Renal pelvis (tissue), 4 donors: Measurements from ENCODE around the gene TOX4. TPM values are rescaled to one million over a fixed set of nuclear protein-coding genes. Genes with fewer than 3 reads are reported as not detected.
"Not testable (repeated sequence)": the region's sequence is repeated elsewhere in the genome, so short reads cannot be mapped to it uniquely, and the experiment has no call there.

Experiments used
- DNase-seq: peaks from one replicate; pipeline ENCODE4 v3.0.0-alpha.2; 2013
- polyA plus RNA-seq, 3 donors: library from polyadenylated mRNA; unstranded; fragments of 120-200 nt; gene quantifications; one replicate each; pipeline ENCODE4 v1.2.1, GENCODE V29; 2013; ENCODE audit not compliant: insufficient read length in 3 of 3

TOX4 gene
- polyA plus RNA-seq, 3 donors, result 60.1 to 63.6 (median 60.4) TPM

DNA sequence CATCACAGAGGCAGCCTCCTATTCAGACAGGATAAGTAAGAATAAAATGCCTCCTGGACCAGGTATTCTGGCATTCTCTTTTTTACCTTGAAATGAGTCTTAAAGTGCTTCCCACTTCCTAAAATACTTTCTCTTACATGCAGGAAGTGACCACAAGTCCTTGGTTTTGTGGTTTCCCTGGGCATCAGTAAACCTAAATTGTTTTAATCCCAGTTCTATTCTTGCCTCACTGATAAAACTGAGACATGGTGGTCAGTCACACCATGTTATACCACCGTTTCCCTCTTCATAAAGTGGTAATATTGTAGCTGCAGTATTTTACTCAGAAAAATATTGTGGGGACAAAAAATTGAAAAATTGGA is 50.3 kb downstream of the TOX4 start:
- DNase-seq, result no peak

DNA sequence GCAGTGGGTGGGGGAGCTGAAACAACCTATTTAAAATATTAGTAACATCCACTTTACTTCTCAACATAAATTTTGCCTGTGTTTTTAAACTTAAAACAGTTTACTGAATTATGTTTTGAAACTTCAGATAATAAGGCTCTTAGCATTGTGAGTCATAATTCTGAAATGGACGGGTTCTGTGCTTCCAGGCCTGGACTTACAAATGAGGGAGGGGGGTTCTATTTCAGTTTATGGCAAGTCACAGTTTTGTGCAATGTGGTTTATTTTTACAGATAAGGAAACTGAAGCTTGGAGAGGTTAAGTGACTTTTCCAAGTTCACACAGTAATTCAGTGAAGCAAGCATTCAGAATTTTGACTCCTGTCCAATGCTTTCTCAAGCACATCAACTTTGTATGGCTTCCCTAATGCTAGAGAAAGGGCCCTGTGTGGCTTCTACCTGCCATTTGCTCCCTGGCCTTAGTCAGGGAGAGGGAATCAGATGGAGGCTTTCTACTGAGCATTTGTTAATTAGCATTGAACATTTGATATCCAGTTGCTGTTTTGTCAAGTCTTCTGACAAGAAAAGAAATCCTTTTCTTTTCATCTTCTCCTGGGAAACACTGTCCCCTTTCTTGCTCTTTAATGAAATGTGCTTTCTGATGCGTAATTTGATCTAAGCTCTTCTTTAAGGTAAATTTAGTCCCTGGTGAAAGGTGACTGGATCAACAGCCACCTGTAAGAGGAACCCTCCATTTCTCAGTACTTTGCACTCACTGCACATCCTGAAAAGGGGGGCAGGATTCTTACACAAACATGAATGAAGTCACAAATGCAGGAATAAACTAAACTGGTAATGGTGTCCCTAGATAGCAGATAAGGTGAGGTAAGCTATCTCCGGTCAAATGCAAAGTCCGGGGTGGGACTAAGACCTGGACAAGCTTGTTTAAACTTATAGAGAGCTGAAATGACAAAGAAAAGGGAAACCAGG is 51.7 kb downstream of the TOX4 start:
- no peak for DNase-seq

DNA sequence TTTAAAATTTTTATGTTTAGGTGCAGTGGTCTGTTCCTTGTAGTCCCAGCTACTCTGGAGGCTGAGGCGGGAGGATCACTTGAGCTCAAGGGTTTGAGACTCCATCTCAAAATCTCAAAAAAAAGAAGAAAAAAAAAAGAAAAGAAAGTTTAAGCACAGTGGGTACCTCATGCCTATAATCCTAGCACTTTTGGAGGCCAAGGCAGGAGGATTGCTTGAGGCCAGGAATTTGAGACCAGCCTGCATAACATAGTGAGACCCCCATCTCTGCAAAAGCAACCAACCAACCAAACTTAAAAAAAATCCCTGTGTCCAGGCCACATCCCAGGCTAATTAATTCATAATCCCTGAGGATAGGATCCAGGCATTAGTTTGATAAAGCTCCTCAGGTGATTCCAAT is 52.5 kb downstream of the TOX4 start:
- no peak for DNase-seq

DNA sequence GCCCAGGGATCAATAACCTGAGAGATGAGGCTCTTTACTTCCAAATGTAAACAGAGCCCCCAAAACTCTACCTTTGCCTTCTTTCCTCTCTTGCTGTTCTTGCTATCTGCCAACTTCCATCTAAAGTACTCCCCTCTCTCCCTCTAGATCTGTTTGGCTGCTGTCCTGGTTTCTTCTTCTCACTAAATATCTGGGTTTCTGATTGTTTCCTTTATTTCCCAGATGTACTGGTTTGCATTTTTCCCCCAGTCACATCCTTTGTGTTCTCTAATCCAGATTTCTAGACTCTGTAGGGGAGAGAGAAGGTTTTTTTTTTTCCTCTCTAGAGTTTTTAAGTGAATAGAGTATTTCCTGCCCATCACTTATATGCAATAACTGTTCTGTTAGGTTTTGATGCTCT is 56.3 kb downstream of the TOX4 start:
- no peak for DNase-seq

DNA sequence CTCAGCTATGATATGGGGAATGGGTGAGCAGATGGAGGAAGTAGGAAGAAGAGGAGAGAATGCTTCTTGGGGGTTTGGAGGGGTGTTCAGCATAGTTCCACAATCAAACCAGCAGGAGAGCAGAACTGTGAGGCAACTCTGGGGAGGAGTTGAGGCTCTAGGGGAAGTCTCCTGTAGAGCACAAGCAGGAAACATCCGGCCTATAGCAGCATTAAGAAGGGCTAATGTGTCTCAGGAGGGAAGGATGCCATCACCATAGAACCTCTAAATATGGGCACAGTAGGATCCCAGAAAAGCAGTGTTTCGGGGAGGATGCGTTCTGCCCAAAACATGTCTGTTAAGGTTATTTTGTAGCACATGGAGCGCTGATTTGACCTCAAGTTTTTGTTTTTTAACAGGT is 57.6 kb downstream of the TOX4 start:
- no peak for DNase-seq

DNA sequence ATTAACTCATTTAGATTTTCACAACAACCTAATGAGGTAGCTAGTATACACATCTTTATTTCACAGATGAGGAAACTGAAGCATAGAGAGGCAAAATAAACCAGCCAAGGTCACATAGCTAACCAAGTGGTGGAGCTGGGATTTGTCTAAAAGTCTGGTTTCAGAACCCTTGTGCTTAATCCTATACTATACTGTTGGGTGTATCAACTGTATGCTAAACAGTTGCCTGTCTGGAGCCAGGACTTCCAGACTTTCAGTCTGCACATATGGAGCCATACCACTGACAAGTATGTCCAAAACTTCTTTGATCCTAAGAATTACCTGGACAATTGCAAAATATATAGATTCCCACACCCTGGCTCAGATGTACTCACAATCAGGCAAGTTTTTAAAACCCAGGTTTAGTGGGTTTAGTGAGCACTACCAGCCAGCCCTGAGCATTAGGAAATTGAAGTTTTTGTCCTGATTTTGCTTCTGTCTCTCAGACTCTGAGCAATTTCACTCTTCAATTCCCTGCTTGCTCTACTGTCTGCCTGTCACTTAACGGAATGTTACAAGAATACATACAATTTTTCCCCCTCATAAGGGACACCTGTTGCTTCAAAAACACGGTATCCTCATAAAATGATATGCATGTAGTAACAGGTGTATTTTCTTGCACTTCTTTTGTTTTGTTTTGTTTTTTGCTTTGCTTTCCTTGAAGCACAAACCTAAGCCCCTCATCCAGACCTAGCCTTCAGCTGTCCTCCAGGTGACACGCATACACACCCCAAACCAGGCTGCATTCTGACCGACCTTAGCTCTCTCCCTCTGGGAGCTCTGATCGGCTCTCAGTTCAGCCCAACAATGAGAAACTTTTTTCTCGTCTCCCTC is 58.8 kb downstream of the TOX4 start:
- DNase-seq, result no peak

DNA sequence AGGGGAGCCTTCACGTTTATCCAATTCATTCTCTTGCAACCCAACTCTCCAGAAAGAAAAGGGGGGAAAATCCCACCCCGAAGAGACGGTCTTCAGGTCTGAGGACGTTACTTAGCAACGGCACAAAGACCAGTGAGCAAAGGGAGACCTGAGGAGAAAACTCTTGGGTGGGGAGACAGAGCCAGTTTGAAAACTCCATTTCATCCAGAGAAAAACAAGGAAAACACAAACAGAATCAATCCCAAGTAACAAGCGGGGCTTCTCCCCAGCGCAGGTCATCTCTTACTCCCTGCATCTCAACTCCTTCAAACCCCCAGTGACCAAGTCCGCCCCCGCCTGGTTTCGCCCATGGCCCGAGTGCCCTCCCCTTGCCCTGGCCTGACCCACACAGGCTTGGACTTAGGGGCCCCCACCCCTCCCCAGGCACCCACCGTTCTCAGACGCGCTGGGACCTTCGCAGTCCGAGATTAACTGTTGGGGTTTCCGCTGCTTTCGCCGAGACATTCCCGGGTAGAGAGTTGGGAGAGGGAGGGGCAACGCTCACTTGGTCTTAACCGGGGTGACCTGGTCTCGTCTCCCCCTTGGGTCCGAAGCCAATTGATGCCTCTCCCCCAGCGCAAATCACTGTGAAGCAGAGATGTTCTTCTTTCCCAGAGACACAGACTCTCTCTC is 59.6 kb downstream of the TOX4 start:
- peak; percentile 35 for DNase-seq

DNA sequence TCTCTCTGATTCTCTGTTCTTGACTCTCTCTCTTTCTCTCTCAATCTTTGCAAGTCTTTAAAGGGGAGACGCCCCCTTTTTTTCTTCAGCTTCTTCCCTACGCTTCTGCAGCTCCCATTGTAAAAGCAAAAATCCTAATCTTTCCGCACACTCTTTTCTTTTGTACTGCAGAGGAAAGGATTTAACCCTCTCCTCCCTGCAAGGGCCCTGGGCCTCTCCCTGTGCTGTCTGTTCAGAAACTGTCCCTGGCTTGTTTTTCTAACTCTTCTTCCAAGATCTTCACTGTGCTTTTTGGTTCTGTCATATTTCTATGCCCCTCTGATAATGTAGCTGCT is 60.1 kb downstream of the TOX4 start:
- no peak for DNase-seq

DNA sequence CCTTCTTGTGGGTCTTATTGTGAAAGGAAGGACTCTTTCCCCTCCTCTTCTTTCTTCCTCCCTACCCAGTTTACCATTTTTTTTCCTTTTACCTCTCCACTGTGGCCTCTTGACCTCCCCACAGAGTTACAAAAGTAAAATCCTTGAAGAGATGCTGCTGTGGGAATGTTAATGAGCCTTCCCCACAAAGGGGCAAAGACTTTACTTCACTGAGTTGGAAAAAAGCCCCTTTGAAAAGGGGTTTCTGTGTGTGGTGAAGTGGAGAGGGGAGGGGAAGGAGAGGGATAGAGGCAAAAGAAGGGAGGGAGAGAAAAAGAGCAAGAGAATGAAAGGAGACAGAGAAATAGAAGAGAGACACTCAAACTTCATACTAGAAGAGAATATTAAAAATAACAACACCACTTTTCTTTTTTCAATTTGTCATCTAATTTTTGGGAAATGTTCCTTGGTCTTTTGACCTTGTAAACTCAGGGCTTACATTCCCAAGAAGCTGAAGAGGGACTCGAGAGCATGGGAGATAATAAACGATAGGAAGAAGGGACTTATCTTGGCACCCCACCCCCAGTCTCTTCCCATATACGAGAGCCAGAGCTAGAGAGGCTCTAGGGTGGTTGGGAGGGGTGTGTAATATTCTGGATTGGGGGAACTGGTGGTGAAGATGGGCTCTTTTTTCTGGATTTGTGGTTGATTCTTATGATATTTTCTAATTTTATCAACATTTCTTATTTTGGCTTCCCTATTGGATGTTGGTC is 62.4 kb downstream of the TOX4 start:
- no peak for DNase-seq

DNA sequence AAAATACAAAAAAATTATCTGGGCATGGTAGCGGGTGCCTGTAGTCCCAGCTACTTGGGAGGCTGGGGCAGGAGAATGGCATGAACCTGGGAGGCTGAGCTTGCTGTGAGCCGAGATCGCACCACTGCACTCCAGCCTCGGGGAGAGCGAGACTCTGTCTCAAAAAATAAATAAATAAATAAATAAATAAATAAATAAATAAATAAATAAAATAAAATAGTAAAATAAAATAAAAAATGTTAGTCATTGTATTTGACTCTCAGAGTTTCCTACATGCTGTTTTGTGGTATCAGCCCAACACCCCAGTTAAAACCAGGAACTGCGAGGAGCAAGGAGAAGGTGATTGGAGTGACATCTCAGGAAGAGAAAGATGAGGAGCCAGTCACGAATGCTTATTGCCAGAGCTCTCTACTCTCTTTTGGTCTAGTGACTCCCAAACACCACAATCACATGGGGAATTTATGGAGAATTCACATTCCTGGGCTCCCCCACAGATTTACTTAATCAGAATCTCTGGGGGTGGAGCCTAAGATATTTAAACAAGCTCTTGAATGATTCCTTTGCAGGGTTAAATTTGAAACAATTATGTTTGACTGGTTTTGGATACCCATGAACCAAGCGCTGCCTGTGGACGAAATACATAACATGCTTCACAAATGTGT is 64.5 kb downstream of the TOX4 start:
- DNase-seq, result no peak

DNA sequence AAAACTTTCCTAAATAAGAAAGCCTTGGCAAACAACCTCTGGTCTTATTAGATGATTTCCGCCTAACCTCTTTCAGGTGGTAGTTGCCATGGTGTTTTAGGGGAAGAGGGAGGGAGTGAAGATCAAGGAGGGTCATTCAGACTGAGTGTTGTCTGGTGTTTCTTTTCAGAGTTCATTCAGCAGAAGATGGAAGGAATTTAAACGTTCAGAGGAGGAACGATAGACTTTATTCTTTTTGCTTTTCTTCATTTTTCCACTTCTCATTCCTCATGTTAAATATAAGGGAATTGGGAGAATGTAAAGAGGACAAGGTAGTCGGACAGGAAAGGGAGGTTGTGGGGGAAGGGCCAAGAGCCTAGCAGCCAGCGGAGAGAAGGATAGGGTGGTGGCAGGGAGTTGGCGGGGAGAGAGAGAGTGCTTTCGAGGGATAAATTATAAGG is 66.5 kb downstream of the TOX4 start:
- DNase-seq, result peak; percentile 30

DNA sequence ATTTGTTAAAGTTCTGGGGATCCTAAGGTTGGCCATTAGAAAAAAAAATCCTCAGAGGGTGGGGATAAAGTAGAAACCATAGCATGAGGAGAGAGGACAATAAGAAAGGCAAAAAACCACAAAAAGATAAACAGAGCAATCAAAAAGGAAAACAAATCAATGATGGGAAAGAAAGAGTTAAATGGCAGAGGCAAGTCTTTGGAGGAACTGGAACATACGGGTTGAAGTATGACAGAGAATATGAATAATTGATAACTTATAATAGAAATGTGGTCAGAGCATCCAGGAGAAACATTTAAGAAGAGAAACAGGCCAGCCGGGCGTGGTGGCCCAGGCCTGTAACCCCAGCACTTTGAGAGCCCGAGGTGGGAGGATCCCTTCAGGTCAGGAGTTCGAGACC is 67.0 kb downstream of the TOX4 start:
- no peak for DNase-seq

DNA sequence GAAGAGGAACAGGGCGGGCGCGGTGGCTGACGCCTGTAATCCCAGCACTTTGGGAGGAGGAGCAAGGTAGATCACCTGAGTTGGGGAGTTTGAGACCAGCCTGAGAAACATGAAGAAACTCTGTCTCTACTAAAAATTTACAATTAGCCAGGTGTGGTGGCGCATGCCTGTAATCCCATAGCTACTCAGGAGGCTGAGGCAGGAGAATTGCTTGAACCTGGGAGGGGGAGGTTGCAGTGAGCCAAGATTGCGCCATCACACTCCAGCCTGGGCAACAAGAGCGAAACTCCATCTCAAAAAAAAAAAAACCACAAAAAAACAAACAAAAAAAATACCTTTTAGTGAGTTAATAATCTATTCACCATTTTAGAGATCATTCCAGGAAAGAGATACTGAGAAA is 67.6 kb downstream of the TOX4 start:
- DNase-seq, result not testable (repeated sequence)

Other genes with a start within 250 kb of the TOX4 start
- gene HNRNPC, start 207.8 kb upstream of the TOX4 start, polyA plus RNA-seq, result 1,000 to 10,000 TPM in 1 of 3 donors, 100 to 1,000 TPM in 2; 830 to 1,041 (median 977) TPM
- under 1 TPM; 0.47 to 0.90 (median 0.64) TPM for gene RPGRIP1, start 197.1 kb upstream of the TOX4 start, polyA plus RNA-seq
- gene SUPT16H, start 93.2 kb upstream of the TOX4 start, polyA plus RNA-seq, result 100 to 1,000 TPM; 140 to 158 (median 145) TPM
- gene CHD8, start 21.1 kb upstream of the TOX4 start, polyA plus RNA-seq, result 10 to 100 TPM; 73.2 to 86.2 (median 78.1) TPM
- 10 to 100 TPM; 37.2 to 51.3 (median 43.0) TPM for gene RAB2B, start 236 bp upstream of the TOX4 start, polyA plus RNA-seq
- 100 to 1,000 TPM in 2 of 3 donors, 10 to 100 TPM in 1; 84.6 to 116 (median 106) TPM for gene METTL3, start 34.1 kb downstream of the TOX4 start, polyA plus RNA-seq
- gene SALL2, start 49.2 kb downstream of the TOX4 start, polyA plus RNA-seq, result 10 to 100 TPM; 62.0 to 74.4 (median 63.7) TPM
- under 1 TPM in 1 of 3 donors, not detected in 2; 0.16 TPM for gene OR10G3, start 102.9 kb downstream of the TOX4 start, polyA plus RNA-seq
- gene OR10G2, start 157.7 kb downstream of the TOX4 start, polyA plus RNA-seq, result not detected
- gene OR4E2, start 176.6 kb downstream of the TOX4 start, polyA plus RNA-seq, result under 1 TPM in 1 of 3 donors, not detected in 2; 0.06 TPM
- under 1 TPM in 2 of 3 donors, not detected in 1; 0.03 to 0.07 TPM for gene OR4E1, start 196.6 kb downstream of the TOX4 start, polyA plus RNA-seq